HG02938 (cell line): Measurements from ENCODE around the gene AUP1.

Source experiments
- ATAC-seq: cut with Tn5 transposase; IDR thresholded peaks from one replicate; pipeline ENCODE4 v1.9.1; 2021; ENCODE audit warnings: mild to moderate bottlenecking, moderate library complexity; ENCODE audit not compliant: unreplicated experiment

The AUP1 gene

GRCh38 chr2:74558284-74559230 is 29.1 kb upstream of the AUP1 start:
- no peak for ATAC-seq

DNA sequence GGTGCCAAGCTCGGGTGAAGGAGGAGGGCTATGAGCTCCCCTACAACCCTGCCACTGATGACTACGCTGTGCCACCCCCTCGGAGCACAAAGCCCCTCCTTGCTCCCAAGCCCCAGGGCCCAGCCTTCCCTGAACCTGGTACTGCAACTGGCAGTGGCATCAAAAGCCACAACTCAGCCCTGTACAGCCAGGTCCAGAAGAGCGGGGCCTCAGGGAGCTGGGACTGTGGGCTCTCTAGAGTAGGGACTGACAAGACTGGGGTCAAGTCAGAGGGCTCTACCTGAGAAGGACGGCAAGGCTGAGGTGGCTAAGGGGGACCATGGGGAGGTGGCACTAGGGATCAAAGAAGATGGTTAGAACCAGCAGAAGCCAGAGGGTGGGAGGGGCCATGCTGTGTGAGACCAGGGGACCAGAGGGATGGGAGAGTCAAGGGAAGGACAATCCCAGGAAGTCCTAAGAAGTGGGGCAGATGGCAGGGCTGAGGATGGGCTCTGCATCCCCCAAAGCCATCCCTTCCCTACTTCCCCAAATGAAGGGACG is 27.4 kb upstream of the AUP1 start:
- ATAC-seq = no peak

DNA sequence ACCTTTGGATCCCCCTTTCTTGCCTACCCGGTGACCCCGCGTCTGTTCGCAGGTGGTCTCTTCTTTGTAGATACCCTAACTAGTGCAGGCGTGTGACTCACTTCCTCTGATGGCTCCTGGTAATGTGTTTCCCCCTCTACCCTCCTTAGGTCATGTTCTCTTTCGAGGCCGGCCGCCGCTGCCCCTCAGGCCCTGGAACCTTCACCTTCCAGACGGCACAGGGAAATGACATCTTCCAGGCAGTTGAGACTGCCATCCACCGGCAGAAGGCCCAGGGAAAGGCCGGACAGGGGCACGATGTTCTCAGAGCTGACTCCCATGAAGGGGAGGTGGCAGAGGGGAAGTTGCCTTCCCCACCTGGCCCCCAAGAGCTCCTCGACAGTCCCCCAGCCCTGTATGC is 26.7 kb upstream of the AUP1 start:
- no peak for ATAC-seq

DNA sequence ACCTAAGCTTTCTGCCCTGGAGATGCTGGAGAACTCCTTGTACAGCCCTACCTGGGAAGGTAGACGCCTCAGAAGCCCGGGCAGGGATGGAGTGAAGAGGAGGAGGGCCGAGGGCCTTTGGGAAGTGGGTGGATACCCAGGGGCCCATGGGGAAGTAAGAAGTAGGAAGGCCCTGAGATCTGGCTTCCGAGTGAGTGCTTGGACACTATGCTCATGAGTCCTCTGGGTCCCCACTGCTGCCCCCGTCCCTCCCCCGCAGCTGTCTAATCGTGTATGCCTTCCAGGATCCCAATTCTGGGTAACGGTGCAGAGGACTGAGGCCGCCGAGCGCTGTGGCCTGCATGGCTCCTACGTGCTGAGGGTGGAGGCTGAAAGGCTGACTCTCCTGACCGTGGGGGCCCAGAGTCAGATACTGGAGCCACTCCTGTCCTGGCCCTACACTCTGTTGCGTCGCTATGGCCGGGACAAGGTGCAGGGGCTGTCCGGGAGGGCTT is 26.2 kb upstream of the AUP1 start:
- ATAC-seq = no peak

DNA sequence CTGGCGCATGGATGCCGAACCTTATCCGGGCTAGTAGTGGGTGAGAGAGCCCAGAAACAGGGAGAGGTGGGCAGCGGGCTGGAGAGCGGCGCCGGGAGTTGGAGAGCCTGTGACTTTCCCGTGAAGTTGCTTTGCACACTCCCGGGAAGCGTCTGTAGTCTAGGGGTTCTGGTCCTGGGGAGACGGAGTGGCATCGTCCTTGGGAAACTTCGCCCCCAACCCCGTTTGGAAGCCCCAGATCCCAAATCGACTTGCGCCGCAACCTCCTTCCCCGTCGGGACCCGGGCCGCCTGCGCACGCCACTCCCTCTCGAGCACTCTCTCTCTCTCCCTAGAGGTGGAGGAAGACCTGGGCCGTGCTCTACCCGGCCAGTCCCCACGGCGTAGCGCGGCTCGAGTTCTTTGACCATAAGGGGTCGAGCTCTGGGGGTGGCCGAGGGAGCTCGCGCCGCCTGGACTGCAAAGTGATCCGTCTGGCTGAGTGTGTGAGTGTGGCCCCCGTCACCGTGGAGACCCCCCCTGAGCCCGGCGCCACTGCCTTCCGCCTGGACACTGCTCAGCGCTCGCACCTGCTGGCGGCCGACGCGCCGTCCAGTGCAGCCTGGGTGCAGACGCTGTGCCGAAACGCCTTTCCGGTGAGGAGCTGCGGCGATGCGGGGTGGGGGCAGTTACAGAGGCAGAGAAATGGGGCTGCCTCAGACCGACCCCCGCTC is 25.5 kb upstream of the AUP1 start:
- ATAC-seq = peak; percentile 37

DNA sequence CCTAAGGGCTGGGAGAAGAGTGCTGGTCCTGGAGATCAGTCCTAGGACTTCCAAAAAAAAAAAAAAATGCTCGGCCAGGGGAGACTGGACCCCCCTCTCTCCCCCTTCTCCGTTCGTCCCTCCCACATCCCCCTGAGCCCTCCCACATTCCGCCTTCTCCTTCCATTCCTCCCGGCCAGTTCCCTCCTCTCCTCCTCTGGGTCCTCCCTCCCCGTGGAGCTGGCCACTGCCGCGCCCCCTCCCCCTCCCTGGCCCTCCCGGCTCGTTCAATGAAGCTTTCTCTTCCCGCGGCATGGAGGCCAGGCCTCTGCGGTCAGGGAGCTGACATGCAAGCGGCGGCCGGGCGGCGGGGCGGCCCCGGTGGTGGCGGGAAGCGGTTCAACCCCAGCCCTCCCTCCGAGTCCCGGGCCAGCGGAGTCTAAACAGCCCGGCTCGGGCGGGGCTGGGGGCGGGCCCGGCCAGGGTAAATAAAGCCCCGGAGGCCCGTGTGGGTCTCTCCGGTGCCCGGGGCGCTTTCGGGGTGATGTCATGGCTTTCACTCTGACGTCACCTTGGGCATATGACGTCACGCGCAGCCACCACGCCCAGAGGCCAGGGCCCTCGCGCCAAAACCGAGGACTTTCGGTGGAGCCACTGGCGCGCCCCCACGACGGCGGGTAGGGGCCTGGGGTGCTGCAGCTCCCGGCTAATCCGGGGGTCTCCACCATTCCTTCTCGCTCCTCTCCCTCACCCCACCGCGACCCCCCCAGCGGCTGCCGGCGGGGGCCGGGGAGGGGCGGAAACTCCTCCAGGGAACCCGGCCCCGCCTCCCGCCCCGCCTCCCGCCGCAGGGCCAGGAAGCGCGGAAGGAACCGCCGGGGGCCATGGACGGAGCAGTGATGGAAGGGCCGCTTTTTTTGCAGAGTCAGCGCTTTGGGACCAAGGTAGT is 24.6 kb upstream of the AUP1 start, which contains the start of the genes DOK1 and LOXL3:
Gene DOK1, plus strand, starts transcription at position 829 of the 928 bp plus-strand sequence. Its CDS starts 35 bp downstream, at position 864.
Gene LOXL3, minus strand, starts transcription at position 51 of the 928 bp plus-strand sequence. CDS start 1,308 bp downstream, outside the sequence.
- peak; percentile 48 for ATAC-seq

DNA sequence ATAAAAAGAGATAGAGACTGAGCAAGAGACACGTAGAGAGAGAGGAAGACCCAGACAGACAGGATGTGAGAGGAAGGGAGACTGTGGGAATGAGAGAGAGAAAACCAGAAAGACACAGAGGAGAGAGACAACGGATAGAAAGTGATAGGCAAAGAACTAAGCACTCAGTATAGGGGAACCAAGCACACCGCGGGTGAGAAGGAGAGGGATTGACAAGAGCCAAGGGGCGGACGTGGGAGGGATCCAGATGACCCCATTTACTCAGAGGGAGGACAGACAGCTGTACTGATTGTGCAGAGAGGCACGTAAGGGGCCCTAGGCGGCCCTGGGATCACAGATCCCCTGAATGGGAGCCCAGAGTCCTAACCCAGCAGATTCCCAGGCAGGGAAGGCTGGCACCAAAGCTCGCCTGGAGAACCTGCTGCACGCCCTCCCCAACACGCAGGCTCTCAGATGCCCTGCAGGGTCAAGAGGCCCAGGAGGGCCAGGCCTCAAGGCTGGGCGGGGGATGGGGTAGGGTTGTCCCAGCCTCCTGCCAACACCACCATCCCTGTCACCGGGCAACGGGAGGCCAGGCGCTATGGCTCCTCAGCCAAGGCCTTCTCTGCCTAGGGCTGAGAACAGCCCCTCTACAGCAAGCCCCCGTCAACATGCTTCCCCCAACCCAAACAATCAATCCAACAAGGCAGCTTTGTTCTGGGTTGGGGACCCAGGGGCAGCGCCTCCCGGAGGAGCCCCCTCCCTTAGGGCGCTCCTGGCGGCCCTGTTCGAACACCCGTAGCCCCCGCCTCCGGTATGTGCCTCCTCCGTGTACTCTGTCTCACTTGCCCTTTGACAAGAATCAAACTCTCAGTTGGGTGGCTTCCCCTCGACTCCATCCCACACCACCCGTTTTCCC is 23.7 kb upstream of the AUP1 start:
- no peak for ATAC-seq

- no peak for ATAC-seq
Measured at GRCh38 chr2:74551942-74552913, 22.7 kb upstream of the AUP1 start.

- no peak for ATAC-seq
Measured at GRCh38 chr2:74551530-74551929, 22.0 kb upstream of the AUP1 start.

- ATAC-seq = no peak
Measured at GRCh38 chr2:74550231-74550630, 20.7 kb upstream of the AUP1 start.

GRCh38 chr2:74548900-74549826 is 19.7 kb upstream of the AUP1 start:
- ATAC-seq = no peak

DNA sequence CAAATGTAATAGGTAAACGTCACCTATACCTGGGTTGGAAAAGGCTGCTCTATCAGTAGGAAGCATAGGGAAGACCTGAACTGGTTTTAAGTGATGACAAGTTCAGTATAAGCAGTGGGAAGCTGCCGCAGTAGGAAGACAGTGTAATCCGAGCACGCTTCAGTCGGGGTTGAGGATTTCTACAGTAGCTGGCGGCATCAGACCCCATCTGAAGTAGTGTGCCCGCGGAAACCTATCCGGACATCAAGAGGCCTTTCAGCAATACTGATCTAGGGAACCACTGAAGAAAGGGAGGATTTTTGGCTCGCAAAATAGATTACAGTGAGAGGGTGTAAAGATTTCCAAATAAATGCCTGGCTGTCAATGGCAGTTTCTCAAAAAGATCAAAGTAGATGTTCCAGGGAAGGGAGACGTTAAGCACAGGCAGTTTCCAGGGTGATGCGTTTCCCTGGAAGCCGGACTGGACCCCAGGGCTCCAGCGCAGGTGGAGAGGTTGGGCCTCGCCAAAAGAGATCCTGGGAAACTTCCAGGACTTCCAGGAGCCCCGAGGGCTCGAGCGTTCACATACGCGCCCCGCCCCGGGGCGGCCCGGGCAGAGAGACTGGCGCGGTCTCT is 18.9 kb upstream of the AUP1 start:
- no peak for ATAC-seq

DNA sequence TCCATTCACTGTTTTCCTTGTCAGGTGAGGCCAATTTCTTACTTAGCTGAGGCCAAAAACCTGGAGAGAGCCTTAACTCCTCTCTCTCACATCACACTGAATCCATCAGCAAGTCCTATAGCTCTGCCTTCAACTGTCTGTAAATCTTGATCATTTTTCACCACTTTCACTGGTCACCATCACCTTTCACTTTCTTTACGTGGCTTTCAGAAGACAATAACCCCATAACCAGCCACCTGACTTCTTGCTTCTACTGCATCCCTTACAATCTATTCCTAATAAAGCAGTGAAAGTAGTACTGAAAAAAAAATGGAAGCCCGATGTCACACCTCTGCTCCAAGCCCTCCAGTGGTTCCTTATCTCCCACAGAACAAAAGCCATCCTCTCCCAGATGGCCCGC is 16.5 kb upstream of the AUP1 start:
- no peak for ATAC-seq

- no peak for ATAC-seq
Measured at GRCh38 chr2:74544634-74545033, 15.1 kb upstream of the AUP1 start.

DNA sequence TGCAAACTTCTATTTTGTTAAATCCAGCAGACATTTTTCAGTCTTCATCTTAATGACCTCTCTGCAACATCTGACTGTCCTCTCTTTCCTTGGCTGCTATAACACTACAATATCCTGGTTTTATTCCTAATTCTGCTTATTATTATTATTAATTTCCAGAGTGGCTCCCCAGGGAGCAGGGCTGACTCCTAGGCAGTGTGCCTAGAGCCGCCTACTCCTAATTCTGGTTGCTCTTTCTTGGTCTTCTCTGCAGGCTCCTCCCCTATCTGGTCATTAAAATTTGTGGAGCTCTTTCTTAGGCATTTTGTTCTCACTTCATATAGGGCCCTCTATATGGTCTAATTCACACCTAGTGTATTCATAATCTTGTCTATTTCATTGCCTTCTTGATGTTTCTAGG is 13.5 kb upstream of the AUP1 start:
- ATAC-seq = no peak

GRCh38 chr2:74540291-74540690 is 10.8 kb upstream of the AUP1 start:
- ATAC-seq = no peak

- no peak for ATAC-seq
Measured at GRCh38 chr2:74538881-74539339, 9.4 kb upstream of the AUP1 start.
